ENCODE results near the gene CDC26. TPM values are rescaled to one million over a fixed set of nuclear protein-coding genes. Genes with fewer than 3 reads are reported as not detected.

Gene CDC26
- polyA plus RNA-seq, 1 donor from 2014 or later: 88.0 TPM

DNA sequence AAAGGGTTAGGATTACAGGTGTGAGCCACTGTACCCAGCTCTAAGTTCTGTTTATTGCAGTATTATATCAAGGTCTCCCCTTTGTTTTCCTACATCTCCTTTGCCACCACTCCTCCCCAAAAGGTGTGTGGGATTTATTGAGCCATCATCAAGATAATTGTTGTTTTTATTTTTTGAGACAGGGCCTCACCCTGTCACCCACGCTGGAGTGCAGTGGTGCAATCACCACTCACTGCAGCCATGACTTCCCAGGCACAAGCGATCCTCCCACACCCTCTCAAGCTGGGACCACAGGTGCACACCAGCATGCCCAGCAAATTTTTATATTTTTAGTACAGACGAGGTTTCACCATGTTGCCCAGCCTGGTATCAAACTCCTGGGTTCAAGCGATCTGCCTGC lies 29.5 kb downstream of the CDC26 start:
- H3K9me2 ChIP-seq (ENCODE audit: insufficient read depth, low read length): no peaks in the 10 kb centered on the region
- H3K9ac ChIP-seq (ENCODE audit: low read length): no peak overlapping the region
- no peaks in the 10 kb centered on the region for H3K27me3 ChIP-seq (ENCODE audit: insufficient read depth, low read depth, low read length)
- no peaks in the 10 kb centered on the region for H3F3A ChIP-seq (ENCODE audit: insufficient read depth, low read length, poor library complexity, severe bottlenecking)
- no peak overlapping the region for H3K4me3 ChIP-seq (ENCODE audit: low read length)
- no peaks in the 10 kb centered on the region for H3K9me3 ChIP-seq (ENCODE audit: low read length)
- H2AFZ ChIP-seq (ENCODE audit: low read depth, low read length): no peak overlapping the region
- H3K36me3 ChIP-seq (ENCODE audit: insufficient read depth, low read length): no peaks in the 10 kb centered on the region
- no peaks in the 10 kb centered on the region for H4K20me1 ChIP-seq (ENCODE audit: insufficient read depth)
- H3K4me2 ChIP-seq (ENCODE audit: low read length): no peak overlapping the region
- H3K27ac ChIP-seq (ENCODE audit: low read length): no peak overlapping the region
- TF ChIP-seq RAD21 (conservative IDR thresholded peaks at IDR 0.05) (no peak), EZH2 (IDR thresholded peaks at IDR 0.05; ENCODE audit: borderline replicate concordance, insufficient read depth, low read length, poor library complexity, severe bottlenecking) (no peak), EP300 (conservative IDR thresholded peaks at IDR 0.05; ENCODE audit: poor library complexity, severe bottlenecking) (no peak), SMC3 (conservative IDR thresholded peaks at IDR 0.05; ENCODE audit: poor library complexity) (no peak), TAF1 (IDR thresholded peaks at IDR 0.05; ENCODE audit: low read depth) (no peak), MXI1 (conservative IDR thresholded peaks at IDR 0.05; ENCODE audit: poor library complexity, severe bottlenecking) (no peak), POLR2AphosphoS5 (IDR thresholded peaks at IDR 0.05) (no peak)
- TF ChIP-seq, protein P1, sequence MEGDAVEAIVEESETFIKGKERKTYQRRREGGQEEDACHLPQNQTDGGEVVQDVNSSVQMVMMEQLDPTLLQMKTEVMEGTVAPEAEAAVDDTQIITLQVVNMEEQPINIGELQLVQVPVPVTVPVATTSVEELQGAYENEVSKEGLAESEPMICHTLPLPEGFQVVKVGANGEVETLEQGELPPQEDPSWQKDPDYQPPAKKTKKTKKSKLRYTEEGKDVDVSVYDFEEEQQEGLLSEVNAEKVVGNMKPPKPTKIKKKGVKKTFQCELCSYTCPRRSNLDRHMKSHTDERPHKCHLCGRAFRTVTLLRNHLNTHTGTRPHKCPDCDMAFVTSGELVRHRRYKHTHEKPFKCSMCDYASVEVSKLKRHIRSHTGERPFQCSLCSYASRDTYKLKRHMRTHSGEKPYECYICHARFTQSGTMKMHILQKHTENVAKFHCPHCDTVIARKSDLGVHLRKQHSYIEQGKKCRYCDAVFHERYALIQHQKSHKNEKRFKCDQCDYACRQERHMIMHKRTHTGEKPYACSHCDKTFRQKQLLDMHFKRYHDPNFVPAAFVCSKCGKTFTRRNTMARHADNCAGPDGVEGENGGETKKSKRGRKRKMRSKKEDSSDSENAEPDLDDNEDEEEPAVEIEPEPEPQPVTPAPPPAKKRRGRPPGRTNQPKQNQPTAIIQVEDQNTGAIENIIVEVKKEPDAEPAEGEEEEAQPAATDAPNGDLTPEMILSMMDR (IDR thresholded peaks at IDR 0.05; ENCODE audit: poor library complexity, severe bottlenecking): no peak
- TF ChIP-seq, protein P2, sequence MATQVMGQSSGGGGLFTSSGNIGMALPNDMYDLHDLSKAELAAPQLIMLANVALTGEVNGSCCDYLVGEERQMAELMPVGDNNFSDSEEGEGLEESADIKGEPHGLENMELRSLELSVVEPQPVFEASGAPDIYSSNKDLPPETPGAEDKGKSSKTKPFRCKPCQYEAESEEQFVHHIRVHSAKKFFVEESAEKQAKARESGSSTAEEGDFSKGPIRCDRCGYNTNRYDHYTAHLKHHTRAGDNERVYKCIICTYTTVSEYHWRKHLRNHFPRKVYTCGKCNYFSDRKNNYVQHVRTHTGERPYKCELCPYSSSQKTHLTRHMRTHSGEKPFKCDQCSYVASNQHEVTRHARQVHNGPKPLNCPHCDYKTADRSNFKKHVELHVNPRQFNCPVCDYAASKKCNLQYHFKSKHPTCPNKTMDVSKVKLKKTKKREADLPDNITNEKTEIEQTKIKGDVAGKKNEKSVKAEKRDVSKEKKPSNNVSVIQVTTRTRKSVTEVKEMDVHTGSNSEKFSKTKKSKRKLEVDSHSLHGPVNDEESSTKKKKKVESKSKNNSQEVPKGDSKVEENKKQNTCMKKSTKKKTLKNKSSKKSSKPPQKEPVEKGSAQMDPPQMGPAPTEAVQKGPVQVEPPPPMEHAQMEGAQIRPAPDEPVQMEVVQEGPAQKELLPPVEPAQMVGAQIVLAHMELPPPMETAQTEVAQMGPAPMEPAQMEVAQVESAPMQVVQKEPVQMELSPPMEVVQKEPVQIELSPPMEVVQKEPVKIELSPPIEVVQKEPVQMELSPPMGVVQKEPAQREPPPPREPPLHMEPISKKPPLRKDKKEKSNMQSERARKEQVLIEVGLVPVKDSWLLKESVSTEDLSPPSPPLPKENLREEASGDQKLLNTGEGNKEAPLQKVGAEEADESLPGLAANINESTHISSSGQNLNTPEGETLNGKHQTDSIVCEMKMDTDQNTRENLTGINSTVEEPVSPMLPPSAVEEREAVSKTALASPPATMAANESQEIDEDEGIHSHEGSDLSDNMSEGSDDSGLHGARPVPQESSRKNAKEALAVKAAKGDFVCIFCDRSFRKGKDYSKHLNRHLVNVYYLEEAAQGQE (IDR thresholded peaks at IDR 0.05; ENCODE audit: borderline replicate concordance): no peak
- no peaks in the 10 kb centered on the region for H3K79me2 ChIP-seq (replicated peaks; ENCODE audit: insufficient read depth, low read length)

DNA sequence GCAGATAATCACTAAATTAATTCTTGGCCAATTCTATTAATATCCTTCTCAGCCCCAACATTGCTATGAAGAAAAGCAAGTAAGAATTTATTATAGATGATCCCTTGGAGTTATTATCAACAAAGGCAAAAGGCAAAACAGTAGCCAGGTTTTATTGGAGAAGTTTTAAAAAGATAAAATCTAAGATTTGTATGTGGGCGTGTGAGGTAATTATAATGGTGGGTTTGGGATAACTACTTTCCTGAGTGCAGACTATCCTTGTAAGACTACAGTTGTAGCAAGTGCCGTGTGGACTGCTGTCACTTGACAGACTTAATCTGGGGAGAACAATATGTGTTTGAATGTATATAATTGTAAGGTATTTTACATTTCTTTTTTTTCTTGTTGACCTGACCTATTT lies 30.8 kb downstream of the CDC26 start:
- no peak overlapping the region for H3K9ac ChIP-seq (ENCODE audit: low read length)
- H3K4me3 ChIP-seq (ENCODE audit: low read length): no peak overlapping the region
- no peaks in the 10 kb centered on the region for H3K36me3 ChIP-seq (ENCODE audit: insufficient read depth, low read length)
- no peaks in the 10 kb centered on the region for H3K9me2 ChIP-seq (ENCODE audit: insufficient read depth, low read length)
- H3K27me3 ChIP-seq (ENCODE audit: insufficient read depth, low read depth, low read length): no peaks in the 10 kb centered on the region
- H3K27ac ChIP-seq (ENCODE audit: low read length): no peak overlapping the region
- H3K9me3 ChIP-seq (ENCODE audit: low read length): no peaks in the 10 kb centered on the region
- no peak overlapping the region for H3K4me2 ChIP-seq (ENCODE audit: low read length)
- TF ChIP-seq RAD21 (conservative IDR thresholded peaks at IDR 0.05) (no peak), EP300 (conservative IDR thresholded peaks at IDR 0.05; ENCODE audit: poor library complexity, severe bottlenecking) (no peak), EZH2 (IDR thresholded peaks at IDR 0.05; ENCODE audit: borderline replicate concordance, insufficient read depth, low read length, poor library complexity, severe bottlenecking) (no peak), MXI1 (conservative IDR thresholded peaks at IDR 0.05; ENCODE audit: poor library complexity, severe bottlenecking) (no peak), TAF1 (IDR thresholded peaks at IDR 0.05; ENCODE audit: low read depth) (no peak), SMC3 (conservative IDR thresholded peaks at IDR 0.05; ENCODE audit: poor library complexity) (no peak), POLR2AphosphoS5 (IDR thresholded peaks at IDR 0.05) (no peak)
- TF ChIP-seq, protein P2 (IDR thresholded peaks at IDR 0.05; ENCODE audit: borderline replicate concordance): no peak
- TF ChIP-seq, protein P1 (IDR thresholded peaks at IDR 0.05; ENCODE audit: poor library complexity, severe bottlenecking): no peak
- no peaks in the 10 kb centered on the region for H3K79me2 ChIP-seq (replicated peaks; ENCODE audit: insufficient read depth, low read length)
- no peaks in the 10 kb centered on the region for H4K20me1 ChIP-seq (ENCODE audit: insufficient read depth)
- no peaks in the 10 kb centered on the region for H3F3A ChIP-seq (ENCODE audit: insufficient read depth, low read length, poor library complexity, severe bottlenecking)
- H2AFZ ChIP-seq (ENCODE audit: low read depth, low read length): no peak overlapping the region

All from neural cell (in vitro differentiated cells).